ENCODE measurements around the gene SRP19. TPM values are rescaled to one million over a fixed set of nuclear protein-coding genes. Genes with fewer than 3 reads are reported as not detected.

SRP19 gene
- total and polyA plus RNA-seq, 2 of the 8 experiments (the other 6 are each of a cell fraction or from before 2014, with no cell fraction given): 27.5 to 79.9 TPM

GRCh38 chr5:112907166-112907631 is 46.1 kb downstream of the SRP19 start:
- no peaks in the 10 kb centered on the region for H3K4me1 ChIP-seq (replicated peaks in 1 of 4; ENCODE audit: control insufficient read depth in 3 of 4, insufficient read depth in 4 of 4, low read length in 3 of 4)
- H3K27me3 ChIP-seq (replicated peaks in 1 of 4; ENCODE audit: control insufficient read depth in 3 of 4, extremely low read depth in 1 of 4, insufficient read depth in 3 of 4, low read length in 3 of 4): no peaks in the 10 kb centered on the region
- H3K56ac ChIP-seq (replicated peaks; ENCODE audit: insufficient read length, low read depth, low read length): no peak overlapping the region
- no peak overlapping the region for H2BK12ac ChIP-seq (ENCODE audit: low read depth, low read length)
- no peaks in the 10 kb centered on the region for H4K20me1 ChIP-seq (replicated peaks in 1 of 2; ENCODE audit: control insufficient read depth in 1 of 2, insufficient read depth in 2 of 2, low read length in 2 of 2)
- 91% methylated on average over 4 of the region's 4 CpGs; no CpG with 5 or more reads in 1 of the 2 experiments for WGBS, 2 experiments (ENCODE audit: extremely low coverage in 1 of 2, insufficient coverage in 1 of 2, insufficient read length in 1 of 2, insufficient replicate concordance in 2 of 2, low coverage in 1 of 2, low lambda C conversion rate in 2 of 2, missing lambda C conversion rate in 1 of 2)
- no peak overlapping the region for H3K14ac ChIP-seq (ENCODE audit: insufficient read length)
- H2BK20ac ChIP-seq (ENCODE audit: low read length): no peak overlapping the region
- no peak overlapping the region for H2BK120ac ChIP-seq (replicated peaks; ENCODE audit: low read depth, low read length)
- no peak overlapping the region for H2AFZ ChIP-seq (ENCODE audit: low read length)
- H3K4me3 ChIP-seq (ENCODE audit: extremely low read depth in 1 of 4, insufficient read depth in 2 of 4, low read depth in 3 of 4, low read length in 4 of 4): no peak overlapping the region
- no peak overlapping the region for H4K5ac ChIP-seq (ENCODE audit: insufficient read length, low read depth, low read length)
- no peak overlapping the region for H3K23ac ChIP-seq (ENCODE audit: insufficient read length)
- DNase-seq (ENCODE audit: low read depth in 1 of 2, low spot score in 2 of 2) (no peak), FAIRE-seq (no peak)
- no peak overlapping the region for H2BK5ac ChIP-seq (ENCODE audit: low read depth, low read length)
- H3K23me2 ChIP-seq (ENCODE audit: low read depth, low read length): no peaks in the 10 kb centered on the region
- H2AK5ac ChIP-seq (ENCODE audit: low read depth, low read length): no peak overlapping the region
- ChIA-PET POLR2A (ENCODE audit: partially characterized antibody) (interaction anchor here (1.4 kb wide), 1 partner anchor 18 kb away, joined by 4 read pairs; no protein-coding TSS in a partner anchor), CTCF (ENCODE audit: partially characterized antibody) (interaction anchor here (1.0 to 2.9 kb wide), 5 partner anchors 9 to 16 kb away, joined by 3 to 17 read pairs (median 7); partner anchors contain the start of gene REEP5)
- TF ChIP-seq TAF1 (IDR thresholded peaks at IDR 0.05; ENCODE audit: low read depth, low read length): no peak
- no peak for TF ChIP-seq JUND (IDR thresholded peaks at IDR 0.05; ENCODE audit: low read length)
- no peak for TF ChIP-seq GABPA (IDR thresholded peaks at IDR 0.05; ENCODE audit: borderline replicate concordance, insufficient read depth, low read length)
- no peak for TF ChIP-seq TEAD4 (IDR thresholded peaks at IDR 0.05; ENCODE audit: low read depth, low read length)
- TF ChIP-seq, protein P1, sequence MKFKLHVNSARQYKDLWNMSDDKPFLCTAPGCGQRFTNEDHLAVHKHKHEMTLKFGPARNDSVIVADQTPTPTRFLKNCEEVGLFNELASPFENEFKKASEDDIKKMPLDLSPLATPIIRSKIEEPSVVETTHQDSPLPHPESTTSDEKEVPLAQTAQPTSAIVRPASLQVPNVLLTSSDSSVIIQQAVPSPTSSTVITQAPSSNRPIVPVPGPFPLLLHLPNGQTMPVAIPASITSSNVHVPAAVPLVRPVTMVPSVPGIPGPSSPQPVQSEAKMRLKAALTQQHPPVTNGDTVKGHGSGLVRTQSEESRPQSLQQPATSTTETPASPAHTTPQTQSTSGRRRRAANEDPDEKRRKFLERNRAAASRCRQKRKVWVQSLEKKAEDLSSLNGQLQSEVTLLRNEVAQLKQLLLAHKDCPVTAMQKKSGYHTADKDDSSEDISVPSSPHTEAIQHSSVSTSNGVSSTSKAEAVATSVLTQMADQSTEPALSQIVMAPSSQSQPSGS (IDR thresholded peaks at IDR 0.05; ENCODE audit: low read length): no peak
- no peaks in the 10 kb centered on the region; the same call in 1 of the 2 replicates for H3K79me1 ChIP-seq (ENCODE audit: low read depth, low read length)
- no peak overlapping the region for H3K27ac ChIP-seq (ENCODE audit: low read depth, low read length)
- H3K4me2 ChIP-seq (ENCODE audit: insufficient read depth in 1 of 2, low read depth in 2 of 2, low read length in 2 of 2): no peak overlapping the region
- H4K91ac ChIP-seq (replicated peaks; ENCODE audit: insufficient read length, low read length): no peak overlapping the region
- no peak overlapping the region for H2BK15ac ChIP-seq (ENCODE audit: low read length)
- no peak overlapping the region for H3K18ac ChIP-seq (ENCODE audit: extremely low read depth, low read length)
- no peaks in the 10 kb centered on the region for H3K9me3 ChIP-seq (ENCODE audit: insufficient read depth in 2 of 2, low read depth in 1 of 2, low read length in 1 of 2)
- no peak overlapping the region for H3K9ac ChIP-seq (replicated peaks in 1 of 4; ENCODE audit: extremely low read depth in 1 of 4, low read depth in 3 of 4, low read length in 3 of 4)
- H4K8ac ChIP-seq (ENCODE audit: extremely low read depth, insufficient read depth, low read length): no peak overlapping the region
- H3K79me2 ChIP-seq (ENCODE audit: control insufficient read depth in 1 of 2, insufficient read depth in 2 of 2, low read length in 2 of 2): peaks cover 0 to 2% of the 10 kb centered on the region in 2 experiments; a peak in 1 of 4 replicates
- no peak overlapping the region for H3K4ac ChIP-seq (replicated peaks; ENCODE audit: insufficient read length, low read depth, low read length)
- peaks cover 0 to 19% (median 2%) of the 10 kb centered on the region in 4 experiments; a peak in 4 of 8 replicates for H3K36me3 ChIP-seq (ENCODE audit: control insufficient read depth in 2 of 4, insufficient read depth in 4 of 4, low read length in 3 of 4)
